Erythroblast (primary cell): Measurements from ENCODE around the gene ZBTB8A.
"Not testable (repeated sequence)": the region's sequence is repeated elsewhere in the genome, so short reads cannot be mapped to it uniquely, and the experiment has no call there.

Source experiments
- DNase-seq, 2 experiments: peaks; one replicate each; lab custom pipeline; 2025; lab: John Stamatoyannopoulos, UW
- GATA1 ChIP-seq: IDR thresholded peaks from 2 replicates; pipeline ENCODE4 v1.6.1; 2011; ENCODE audit warnings: low read depth, mild to moderate bottlenecking, control low read depth, low read length, moderate library complexity
- POLR2A ChIP-seq: IDR thresholded peaks from 2 replicates; pipeline ENCODE4 v1.6.1; 2011; ENCODE audit warnings: mild to moderate bottlenecking, low read length

Gene ZBTB8A

GRCh38 chr1:32518976-32519375 lies 20.3 kb upstream of the ZBTB8A start:
- TF ChIP-seq GATA1 = no peak
- no peak for TF ChIP-seq POLR2A
- DNase-seq = no peak

GRCh38 chr1:32521165-32521564 lies 18.1 kb upstream of the ZBTB8A start:
- TF ChIP-seq GATA1 (no peak), POLR2A (no peak)
- DNase-seq = no peak

GRCh38 chr1:32525053-32525452 lies 14.2 kb upstream of the ZBTB8A start:
- no peak for TF ChIP-seq POLR2A
- no peak for TF ChIP-seq GATA1
- no peak for DNase-seq

- TF ChIP-seq GATA1 (no peak), POLR2A (no peak)
- DNase-seq = no peak
Observed at GRCh38 chr1:32525661-32526444, 13.4 kb upstream of the ZBTB8A start.

- not testable (repeated sequence) for DNase-seq
Observed at GRCh38 chr1:32528550-32528949, 10.7 kb upstream of the ZBTB8A start.

DNA sequence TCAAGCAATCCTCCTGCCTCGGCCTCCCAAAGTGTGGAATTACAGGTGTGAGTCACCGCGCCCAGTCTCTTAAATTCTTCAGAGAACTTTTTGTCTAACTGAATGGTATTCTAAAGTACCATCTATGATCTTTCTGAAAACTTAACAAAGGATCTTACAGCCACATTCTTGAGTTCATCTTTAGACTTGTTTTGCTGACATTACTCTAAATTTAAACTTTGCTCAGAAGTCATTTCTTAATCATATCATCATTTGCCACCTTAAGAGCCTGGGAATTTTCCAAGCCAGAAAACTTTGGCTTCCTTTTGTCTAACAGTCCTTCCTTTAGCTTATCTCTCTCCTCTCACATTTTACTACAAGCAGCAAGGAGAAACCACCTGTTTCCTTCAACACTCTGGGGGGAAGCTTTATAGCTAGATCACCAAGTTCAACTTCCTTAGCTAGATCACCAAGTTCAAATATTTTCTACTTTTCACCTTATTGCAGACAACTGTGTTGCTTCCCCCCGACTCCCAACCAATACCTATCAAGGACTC lies 5.4 kb upstream of the ZBTB8A start:
- DNase-seq = no peak
- TF ChIP-seq POLR2A (no peak), GATA1 (no peak)

- TF ChIP-seq POLR2A = no peak
- TF ChIP-seq GATA1 = no peak
- DNase-seq = no peak
Observed at GRCh38 chr1:32536117-32536516, 3.1 kb upstream of the ZBTB8A start.

DNA sequence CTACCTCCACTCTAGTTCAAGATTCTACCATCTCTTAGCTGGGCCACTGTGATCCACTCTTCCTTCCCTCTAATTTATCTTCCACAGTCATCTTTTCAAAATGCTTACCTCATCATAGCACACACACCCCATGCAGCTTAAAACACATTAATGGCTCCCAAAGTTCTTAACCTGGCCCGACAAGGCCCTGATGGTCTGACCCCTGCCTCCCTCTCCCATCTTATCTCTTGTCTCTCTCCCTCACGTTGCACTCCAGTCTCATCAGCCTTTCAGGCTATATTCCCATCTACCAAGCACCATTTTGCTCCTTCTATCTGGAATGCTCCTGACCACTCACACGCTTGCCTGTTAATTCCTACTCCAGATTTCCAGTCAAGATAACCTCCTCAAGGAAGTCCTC lies 2.5 kb upstream of the ZBTB8A start:
- peak in 1 of 2 experiments; percentile 4 for DNase-seq
- TF ChIP-seq GATA1 (no peak), POLR2A (no peak)

DNA sequence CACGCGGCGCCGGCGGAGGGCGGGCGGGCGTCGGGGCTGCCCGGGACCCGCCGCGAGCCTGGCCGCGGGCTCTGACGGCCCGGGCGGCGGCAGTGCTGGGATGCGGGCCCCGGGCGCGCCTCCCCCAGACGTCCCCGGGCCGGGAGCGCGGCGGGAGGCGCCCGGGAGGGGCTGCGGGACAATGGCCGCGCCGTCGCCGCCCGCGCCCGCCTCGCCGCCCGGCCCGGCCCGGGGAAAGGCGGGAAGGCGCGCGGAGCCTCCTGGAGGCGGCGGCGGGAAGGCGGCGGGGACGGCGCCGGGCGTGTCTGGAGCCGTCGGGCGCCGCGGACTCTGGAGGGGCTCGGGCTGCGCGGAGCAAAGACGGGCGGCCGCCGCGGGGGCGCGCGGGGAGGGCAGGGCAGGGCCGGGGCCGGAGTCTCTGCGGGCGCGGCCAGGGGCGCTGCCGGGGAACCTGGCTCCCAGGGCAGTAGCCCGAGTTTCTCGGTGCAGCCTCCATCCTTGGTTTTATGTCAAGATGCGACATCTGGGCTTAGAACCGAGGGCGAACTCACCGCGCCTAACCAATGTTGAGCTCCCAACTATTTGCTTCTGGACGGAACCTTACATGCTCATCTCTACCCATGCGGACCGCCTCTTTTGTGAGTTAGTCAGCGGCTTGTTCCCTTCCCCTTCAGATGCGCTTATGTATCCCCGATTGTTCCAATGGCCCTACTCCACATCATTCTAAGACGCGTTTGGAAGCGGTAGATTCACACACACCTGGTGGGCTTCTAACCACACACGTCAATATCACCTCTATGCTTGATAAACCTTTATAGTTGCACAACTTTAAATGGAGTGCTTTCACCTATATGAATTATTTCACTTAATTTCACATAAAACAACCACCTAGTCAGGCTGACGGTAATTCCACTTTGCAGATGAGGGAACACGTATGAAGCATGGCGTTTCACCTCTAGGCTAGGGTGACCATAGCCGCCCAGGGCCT lies 651 bp downstream of the ZBTB8A start:
- TF ChIP-seq POLR2A (no peak), GATA1 (no peak)

DNA sequence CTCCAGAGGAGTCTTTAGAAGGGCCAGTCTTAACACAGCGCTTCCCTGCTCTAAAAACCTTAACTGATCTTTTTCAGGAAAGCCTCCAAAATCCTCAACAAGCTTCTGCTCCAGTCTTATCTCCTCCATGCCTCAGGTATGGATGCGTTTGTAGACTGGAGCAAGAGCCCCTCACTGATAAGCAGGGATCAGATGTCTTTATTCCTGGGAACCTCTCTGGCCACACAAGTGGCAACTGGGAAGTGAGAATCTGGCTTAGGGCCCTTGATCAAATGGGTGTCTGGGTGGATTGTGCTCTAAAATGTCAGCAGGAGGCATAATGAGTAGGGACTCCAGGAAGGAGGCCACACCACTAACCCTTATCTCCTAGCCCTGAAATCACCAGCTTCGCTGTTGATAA lies 1.4 kb downstream of the ZBTB8A start:
- no peak for DNase-seq

More for the DNA sequence above, 651 bp downstream of the ZBTB8A start:
- peak; percentile 23 to 24 for DNase-seq

DNA sequence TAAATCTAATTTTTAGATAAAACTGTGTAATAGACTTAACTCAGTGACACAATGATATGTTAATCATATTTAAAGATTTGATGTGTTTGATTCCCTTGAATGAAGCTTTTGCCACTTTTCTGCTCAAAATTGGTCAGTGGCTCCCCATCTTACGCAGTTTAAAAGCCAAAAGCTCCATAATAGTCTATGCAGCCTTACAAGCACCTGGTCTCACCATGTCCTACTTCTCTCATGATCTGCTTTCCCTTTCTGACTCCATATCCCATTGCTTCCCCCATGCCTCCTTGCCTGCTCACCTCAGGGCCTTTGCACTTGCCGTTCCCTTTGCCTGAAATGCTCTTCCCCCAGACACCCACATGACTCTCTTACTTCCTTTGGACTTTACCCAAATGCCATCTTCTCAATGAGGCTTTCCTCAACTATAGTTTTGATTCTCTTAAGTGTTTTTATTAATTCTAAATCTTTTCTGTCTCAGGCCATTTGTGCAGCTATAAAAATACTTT lies 1.9 kb downstream of the ZBTB8A start:
- DNase-seq = no peak
- no peak for TF ChIP-seq GATA1
- TF ChIP-seq POLR2A = no peak

More for the DNA sequence above, 1.4 kb downstream of the ZBTB8A start:
- no peak for TF ChIP-seq GATA1
- no peak for TF ChIP-seq POLR2A

GRCh38 chr1:32546611-32547010 lies 7.4 kb downstream of the ZBTB8A start:
- DNase-seq = no peak
- TF ChIP-seq GATA1 (no peak), POLR2A (no peak)

DNA sequence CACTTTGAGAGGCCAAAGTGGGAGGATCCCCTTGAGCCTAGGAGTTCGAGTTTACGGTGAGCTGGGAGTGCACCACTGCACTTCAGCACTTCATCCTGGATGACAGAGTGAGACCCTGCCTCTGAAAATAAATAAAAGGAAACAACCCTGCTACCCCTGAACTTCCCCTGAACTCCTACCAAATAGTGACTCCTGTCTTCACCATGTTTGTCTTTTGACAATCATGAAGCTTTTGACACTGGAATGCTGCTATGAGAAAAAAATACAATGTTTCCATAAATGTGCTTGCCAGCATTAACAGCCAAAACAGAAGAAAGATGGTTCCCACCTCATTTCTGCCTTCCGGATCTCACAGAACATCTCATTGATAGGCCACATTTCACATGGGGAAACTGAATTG lies 10.4 kb downstream of the ZBTB8A start:
- DNase-seq = no peak
- no peak for TF ChIP-seq POLR2A
- no peak for TF ChIP-seq GATA1
